Measurements from ENCODE around the gene SFT2D1.
"Not testable (repeated sequence)": the region's sequence is repeated elsewhere in the genome, so short reads cannot be mapped to it uniquely, and the experiment has no call there.

The SFT2D1 gene

GRCh38 chr6:166364456-166364855, 22.1 kb upstream of the SFT2D1 start:
- no peak for DNase-seq (ENCODE audit: low read depth in 3 of 3)

GRCh38 chr6:166362427-166362826, 20.1 kb upstream of the SFT2D1 start:
- not testable (repeated sequence) for DNase-seq (ENCODE audit: low read depth in 3 of 3)

GRCh38 chr6:166361077-166361429, 18.7 kb upstream of the SFT2D1 start:
- DNase-seq (ENCODE audit: low read depth in 3 of 3), result no peak

- DNase-seq (ENCODE audit: low read depth in 3 of 3), result no peak
Observed at GRCh38 chr6:166360243-166361076, 18.1 kb upstream of the SFT2D1 start.

GRCh38 chr6:166355552-166355951, 13.2 kb upstream of the SFT2D1 start:
- no peak for DNase-seq (ENCODE audit: low read depth in 3 of 3)

GRCh38 chr6:166354965-166355364, 12.6 kb upstream of the SFT2D1 start:
- no peak for DNase-seq (ENCODE audit: low read depth in 3 of 3)

- no peak for DNase-seq (ENCODE audit: low read depth in 3 of 3)
Observed at GRCh38 chr6:166354143-166354542, 11.8 kb upstream of the SFT2D1 start.

- no peak for DNase-seq (ENCODE audit: low read depth in 3 of 3)
Observed at GRCh38 chr6:166353507-166353906, 11.2 kb upstream of the SFT2D1 start.

GRCh38 chr6:166352923-166353322, 10.6 kb upstream of the SFT2D1 start:
- DNase-seq (ENCODE audit: low read depth in 3 of 3), result no peak

- no peak for DNase-seq (ENCODE audit: low read depth in 3 of 3)
Observed at GRCh38 chr6:166351715-166352285, 9.5 kb upstream of the SFT2D1 start.

GRCh38 chr6:166348305-166348949, 6.1 kb upstream of the SFT2D1 start:
- no peak for DNase-seq (ENCODE audit: low read depth in 3 of 3)

GRCh38 chr6:166346965-166347364, 4.6 kb upstream of the SFT2D1 start:
- no peak for DNase-seq (ENCODE audit: low read depth in 3 of 3)

GRCh38 chr6:166346449-166346848, 4.1 kb upstream of the SFT2D1 start:
- no peak for DNase-seq (ENCODE audit: low read depth in 3 of 3)

GRCh38 chr6:166345672-166346071, 3.3 kb upstream of the SFT2D1 start:
- DNase-seq (ENCODE audit: low read depth in 3 of 3), result not testable (repeated sequence)

- not testable (repeated sequence) for DNase-seq (ENCODE audit: low read depth in 3 of 3)
Observed at GRCh38 chr6:166344921-166345320, 2.6 kb upstream of the SFT2D1 start.

- no peak for DNase-seq (ENCODE audit: low read depth in 3 of 3)
Observed at GRCh38 chr6:166344240-166344639, 1.9 kb upstream of the SFT2D1 start.

GRCh38 chr6:166343150-166343487, 774 bp upstream of the SFT2D1 start:
- no peak for DNase-seq (ENCODE audit: low read depth in 3 of 3)

GRCh38 chr6:166341977-166342348, 382 bp downstream of the SFT2D1 start:
- no peak for DNase-seq (ENCODE audit: low read depth in 3 of 3)

GRCh38 chr6:166341464-166341863, 881 bp downstream of the SFT2D1 start:
- DNase-seq (ENCODE audit: low read depth in 3 of 3), result no peak

GRCh38 chr6:166338854-166339253, 3.5 kb downstream of the SFT2D1 start:
- DNase-seq (ENCODE audit: low read depth in 3 of 3), result no peak

GRCh38 chr6:166336847-166337246, 5.5 kb downstream of the SFT2D1 start:
- no peak for DNase-seq (ENCODE audit: low read depth in 3 of 3)

GRCh38 chr6:166335378-166336302, 6.7 kb downstream of the SFT2D1 start:
- DNase-seq (ENCODE audit: low read depth in 3 of 3), result no peak

All from stimulated activated CD4-positive, alpha-beta T cell treated with anti-CD3 and anti-CD28 coated beads, TNF-alpha, amount 100 ng/mL, for 4 hours (primary cell).